Measurements from ENCODE around the gene SOX3.

SOX3 gene

GRCh38 chrX:140495739-140496138 lies 9.1 kb downstream of the SOX3 start:
- DNase-seq (ENCODE audit: low spot score), result no peak

- no peak for DNase-seq (ENCODE audit: low spot score)
Measured at GRCh38 chrX:140492066-140492994, 12.5 kb downstream of the SOX3 start.

GRCh38 chrX:140480765-140481164 lies 24.1 kb downstream of the SOX3 start:
- DNase-seq (ENCODE audit: low spot score), result no peak

GRCh38 chrX:140477987-140478386 lies 26.9 kb downstream of the SOX3 start:
- DNase-seq (ENCODE audit: low spot score), result no peak

- DNase-seq (ENCODE audit: low spot score), result no peak
Measured at GRCh38 chrX:140475025-140475424, 29.8 kb downstream of the SOX3 start.

GRCh38 chrX:140467211-140467610 lies 37.7 kb downstream of the SOX3 start:
- no peak for DNase-seq (ENCODE audit: low spot score)
